ENCODE data around the gene MYOM1.
A peak's percentile ranks its signal among the peaks of the same experiment; 100 is the strongest.

Gene MYOM1

DNA sequence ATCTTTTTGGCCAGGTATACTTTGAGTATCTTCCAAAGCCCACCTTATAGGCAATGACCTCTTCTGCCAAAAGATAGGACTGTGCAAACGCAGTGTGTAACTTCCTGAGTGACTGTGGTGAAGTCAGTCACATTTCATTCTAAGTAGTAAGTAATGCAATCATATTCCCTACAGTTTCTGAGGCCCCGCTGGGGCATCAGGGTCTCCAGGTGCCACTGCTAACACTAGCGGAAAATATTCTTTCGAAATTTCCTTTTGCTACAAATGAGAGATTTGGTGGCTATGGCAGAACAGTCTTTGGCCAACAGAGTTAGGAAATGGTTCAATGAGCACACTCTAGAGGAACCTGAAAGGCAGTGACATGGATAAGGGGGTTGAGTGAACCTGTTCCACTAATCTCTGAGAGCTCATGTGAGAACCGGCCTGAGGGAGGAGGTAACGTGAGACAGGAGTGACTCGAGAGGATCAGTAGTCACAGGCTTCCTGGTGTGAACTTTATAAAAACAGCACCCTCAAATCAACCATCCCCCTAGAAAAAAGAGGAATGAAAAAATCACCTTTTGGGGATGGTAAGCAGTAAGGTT is 104.2 kb downstream of the MYOM1 start:
- no peak for DNase-seq (ENCODE audit: low spot score)

DNA sequence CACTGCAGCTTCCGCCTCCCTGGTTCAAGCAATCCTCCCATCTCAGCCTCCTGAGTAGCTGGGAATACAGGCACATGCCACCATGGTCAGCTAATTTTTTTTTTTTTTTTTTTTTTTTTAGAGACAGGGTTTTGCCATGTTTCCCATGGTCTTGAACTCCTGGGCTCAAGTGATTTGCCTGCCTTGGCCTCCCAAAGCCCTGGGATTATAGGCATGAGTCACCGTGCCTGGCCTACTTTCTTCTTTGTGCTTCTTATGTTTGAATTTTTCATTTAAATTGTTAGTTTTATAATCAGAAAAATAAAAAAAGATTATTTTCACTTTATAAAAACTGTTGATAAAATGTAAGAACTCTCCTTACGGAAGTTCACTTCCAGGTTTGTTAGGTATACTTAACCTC is 105.3 kb downstream of the MYOM1 start:
- no peak for DNase-seq (ENCODE audit: low spot score)

DNA sequence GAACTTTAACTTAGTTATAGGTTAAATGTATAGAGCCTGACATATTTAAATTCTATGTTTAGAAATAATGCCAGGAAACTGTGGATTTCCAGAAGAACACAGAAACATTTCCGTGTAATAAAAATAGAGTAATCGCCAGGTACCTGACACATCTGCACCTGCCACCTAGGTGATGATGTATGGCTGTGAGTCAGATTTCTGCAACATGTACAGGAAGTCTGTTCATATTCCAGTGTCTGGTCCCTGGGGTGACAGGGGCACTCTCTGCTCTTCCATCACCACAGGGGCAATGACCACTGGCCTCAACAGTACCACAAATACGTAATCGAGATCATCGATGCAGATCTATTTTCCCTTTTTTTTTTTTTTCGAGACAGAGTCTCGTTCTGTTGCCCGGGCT is 105.7 kb downstream of the MYOM1 start:
- peak; percentile 50 for DNase-seq (ENCODE audit: low spot score)

DNA sequence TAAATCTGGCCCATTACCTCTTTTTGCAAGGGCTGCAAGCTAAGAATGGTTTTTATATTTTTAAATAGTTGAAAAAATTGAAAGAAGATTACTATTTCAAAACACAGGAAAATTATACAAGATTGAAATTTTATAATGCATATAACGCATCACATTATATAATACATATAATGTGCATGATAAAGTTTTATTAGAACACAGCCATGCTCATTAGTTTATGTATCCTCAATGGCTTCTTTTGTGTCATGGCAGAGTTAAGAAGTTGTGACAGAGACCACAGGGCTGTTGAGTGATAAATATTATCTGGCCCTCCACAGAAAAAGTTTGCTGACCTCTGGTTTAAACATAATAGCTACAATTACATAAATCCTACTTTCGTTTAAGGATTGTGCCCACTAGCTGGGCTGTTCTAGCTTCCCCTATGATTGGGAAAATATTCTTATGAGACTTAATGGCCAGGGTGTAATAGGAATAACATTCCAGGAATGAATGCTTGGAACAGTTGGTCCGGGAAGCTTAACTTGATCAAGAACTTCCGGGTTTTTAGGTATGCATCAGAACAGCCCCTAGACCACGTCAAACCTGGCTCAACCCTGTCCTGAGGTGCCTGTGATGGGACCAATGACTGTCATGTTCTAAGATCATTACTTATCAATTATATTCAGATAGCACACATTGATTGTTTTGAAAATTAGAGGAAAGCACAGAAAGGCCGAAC is 108.1 kb downstream of the MYOM1 start:
- DNase-seq (ENCODE audit: low spot score), result no peak

DNA sequence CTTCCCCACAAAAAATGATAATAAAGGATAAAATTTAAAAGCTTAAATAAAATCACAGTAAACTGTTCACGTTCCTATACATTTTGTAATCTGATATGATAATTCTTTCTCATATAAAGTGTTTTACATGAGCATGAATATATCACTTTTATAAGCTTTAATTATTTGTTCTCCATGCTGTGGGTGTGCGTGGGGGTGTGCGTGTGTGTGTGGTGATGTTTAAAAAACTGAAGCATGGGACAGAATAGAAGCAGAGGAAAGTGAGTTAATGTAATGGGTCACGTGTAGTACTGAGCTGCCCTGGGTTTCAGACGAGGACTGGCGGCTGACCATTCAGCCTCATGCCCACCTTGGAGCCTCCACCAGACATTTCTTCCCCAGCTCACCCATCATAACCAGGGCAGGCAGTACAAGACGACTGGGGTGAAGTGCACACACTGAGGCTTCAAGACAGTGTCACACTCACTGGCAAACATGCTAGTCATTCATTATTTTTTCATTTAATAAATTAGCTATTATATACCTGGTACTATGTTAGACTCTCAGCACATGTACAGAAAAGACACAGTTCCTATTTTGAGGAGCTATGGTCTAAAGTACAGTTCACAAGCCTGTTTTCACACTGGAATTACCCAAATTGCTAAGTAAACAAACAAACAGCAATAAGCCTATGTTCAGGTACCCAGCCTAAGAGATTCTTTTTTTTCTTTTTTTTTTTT is 109.6 kb downstream of the MYOM1 start:
- DNase-seq (ENCODE audit: low spot score), result no peak

DNA sequence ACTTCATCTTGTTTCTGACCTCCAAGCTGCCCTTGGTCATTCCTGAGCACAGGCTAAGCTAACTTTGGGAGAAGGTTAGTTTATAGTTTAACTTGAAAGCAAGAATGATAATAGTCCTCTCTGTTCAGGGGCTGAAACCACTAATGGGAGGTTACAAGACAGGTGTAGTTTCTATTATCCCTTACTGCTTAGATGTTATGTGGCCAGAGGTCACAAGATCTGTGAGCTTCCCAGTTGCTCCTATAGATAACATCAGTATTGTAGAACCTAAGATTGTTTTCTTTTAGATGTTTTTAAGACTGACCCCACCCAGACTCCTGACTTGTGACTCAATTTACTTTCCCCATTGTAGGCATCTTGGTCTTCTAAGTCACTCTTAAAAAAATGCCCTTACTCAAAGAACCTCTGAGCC is 112.0 kb downstream of the MYOM1 start:
- DNase-seq (ENCODE audit: low spot score), result peak; percentile 87

DNA sequence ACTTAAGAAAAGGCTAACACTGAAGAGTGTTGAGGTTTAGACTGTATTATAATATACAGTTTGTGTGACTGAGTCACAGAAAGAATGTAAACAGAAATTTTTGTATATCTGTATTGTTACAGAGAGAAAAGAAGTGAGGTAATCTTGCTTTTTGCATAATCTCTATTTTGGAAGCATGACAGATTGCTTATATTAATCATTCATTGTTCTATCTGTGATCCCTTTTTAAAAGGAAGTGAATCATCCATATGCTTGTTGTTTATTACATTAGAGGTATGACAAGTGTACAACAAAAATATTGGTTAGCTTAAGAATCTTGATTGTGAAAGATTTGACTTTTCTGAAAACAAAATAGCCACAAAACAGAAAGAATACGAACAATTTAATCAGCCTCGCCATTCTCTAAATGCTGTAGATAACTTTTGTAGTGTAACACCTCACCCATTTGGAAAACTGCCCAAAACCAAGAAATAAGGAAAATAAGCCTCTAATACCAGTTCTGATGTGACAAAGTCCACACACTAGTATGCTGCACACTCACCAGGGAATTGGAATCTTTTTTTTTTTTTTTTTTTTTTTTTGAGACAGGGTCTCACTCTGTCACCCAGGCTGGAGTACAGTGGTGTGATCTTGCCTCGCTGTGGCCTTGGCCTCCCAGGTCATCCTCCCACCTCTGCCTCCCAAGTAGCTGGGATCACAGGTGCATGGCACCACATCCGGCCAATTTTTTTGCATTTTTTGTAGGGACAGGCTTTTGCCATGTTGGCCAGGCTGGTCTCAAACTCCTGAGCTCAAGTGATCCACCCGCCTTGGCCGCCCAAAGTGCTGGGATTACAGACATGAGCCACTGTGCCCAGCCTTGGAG is 115.3 kb downstream of the MYOM1 start:
- DNase-seq (ENCODE audit: low spot score), result peak; percentile 53

DNA sequence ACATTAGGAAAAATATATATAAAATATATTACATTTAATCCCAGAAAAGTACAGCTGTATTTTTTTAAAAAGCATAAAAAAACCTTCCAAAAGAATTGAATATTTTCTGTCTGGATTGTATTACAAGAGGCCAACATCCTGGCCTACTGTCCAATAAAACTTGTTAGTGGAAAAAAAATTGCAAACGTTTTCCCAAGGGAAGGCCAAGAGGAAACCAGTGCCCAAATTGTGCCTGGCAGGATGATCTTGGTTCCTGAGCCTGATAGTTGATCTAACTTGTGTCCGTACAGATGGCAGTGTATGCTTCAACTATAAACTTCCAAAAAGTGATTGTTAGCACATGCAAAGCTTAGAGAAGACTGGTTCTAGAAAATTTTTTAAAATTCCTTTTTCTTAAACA is 116.2 kb downstream of the MYOM1 start:
- DNase-seq (ENCODE audit: low spot score), result no peak

DNA sequence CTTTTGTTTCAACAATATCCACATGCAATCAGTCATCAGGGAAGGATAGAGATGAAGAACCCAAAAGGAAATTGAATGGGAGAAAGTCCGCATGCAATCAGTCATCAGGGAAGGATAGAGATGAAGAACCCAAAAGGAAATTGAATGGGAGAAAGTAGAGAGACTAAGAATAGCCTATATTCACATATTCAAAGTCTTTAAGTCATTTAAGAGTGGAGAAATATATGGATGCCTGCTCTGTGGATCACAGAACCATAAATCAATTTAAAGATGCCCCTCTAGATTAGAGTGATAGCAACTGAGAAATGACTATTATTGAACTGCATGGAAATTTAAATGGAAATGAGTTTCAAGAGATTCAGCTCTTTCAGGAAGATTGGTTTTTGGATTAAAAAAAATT is 116.8 kb downstream of the MYOM1 start:
- no peak for DNase-seq (ENCODE audit: low spot score)

DNA sequence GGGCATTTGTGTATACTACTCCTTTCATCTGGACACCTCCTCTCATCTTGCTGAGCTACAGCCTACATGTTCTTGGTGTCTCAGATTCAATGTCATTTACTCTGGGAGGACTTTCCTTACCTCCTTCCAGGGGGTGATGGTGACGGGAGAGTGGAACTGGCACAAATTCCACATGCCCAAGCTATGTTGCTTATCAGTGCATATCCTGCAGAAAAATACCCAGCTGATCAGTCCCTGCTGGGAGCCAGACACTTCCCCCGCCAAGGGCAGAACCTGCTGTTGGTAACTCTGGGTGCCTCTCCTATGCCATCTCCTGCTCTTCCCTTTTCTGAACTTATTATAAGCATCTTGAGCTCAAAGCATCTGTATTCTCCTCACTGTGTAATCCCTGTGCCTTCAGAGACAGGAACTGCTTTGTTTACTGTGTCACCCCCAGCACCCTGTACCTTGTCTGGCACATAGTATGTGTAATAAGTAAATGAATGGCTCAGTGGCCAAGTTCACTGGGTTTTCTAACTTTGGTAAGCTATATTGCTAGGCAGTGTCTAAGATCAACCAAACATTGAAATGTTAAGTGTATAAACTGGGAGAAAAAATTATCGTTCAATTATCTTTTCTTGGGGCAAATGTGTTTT is 119.2 kb downstream of the MYOM1 start:
- DNase-seq (ENCODE audit: low spot score), result no peak

DNA sequence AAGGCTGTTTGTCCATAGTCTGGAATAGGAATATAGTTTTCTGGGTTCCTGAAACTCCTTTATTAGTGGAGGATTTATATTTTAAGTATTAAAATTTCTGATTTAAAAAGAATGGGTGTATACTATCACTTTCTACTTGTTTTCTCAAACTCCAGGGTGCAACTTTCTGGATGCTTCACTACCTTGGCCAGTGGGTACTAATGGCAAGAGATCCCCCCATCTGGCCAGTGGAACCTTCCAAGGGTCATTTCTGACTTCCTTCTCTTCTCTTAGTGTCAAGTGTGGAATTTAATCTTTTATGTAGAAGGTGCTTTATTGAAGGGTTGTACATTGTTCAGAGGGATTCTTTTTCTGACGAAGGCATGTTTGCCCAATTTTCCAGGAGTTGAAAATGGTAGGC is 120.4 kb downstream of the MYOM1 start:
- DNase-seq (ENCODE audit: low spot score), result no peak

DNA sequence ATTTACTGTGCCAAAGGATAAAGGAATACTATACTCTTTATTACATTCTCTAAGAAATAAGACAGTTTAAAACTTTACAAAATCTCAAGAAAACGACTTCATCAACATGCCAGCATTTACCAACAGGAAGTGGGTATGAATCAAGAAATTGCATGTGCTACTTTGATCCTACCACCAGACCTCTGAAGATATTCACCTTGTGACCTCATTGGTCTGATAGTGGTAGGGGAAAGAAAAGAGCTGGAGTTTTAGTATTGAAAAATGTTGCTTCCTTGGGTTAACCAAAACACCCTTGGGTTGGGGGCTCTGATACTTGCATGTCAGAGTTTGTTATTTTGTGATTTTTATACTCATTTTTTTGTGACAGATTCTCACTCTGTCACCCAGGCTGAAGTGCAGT is 122.7 kb downstream of the MYOM1 start:
- DNase-seq (ENCODE audit: low spot score), result no peak

DNA sequence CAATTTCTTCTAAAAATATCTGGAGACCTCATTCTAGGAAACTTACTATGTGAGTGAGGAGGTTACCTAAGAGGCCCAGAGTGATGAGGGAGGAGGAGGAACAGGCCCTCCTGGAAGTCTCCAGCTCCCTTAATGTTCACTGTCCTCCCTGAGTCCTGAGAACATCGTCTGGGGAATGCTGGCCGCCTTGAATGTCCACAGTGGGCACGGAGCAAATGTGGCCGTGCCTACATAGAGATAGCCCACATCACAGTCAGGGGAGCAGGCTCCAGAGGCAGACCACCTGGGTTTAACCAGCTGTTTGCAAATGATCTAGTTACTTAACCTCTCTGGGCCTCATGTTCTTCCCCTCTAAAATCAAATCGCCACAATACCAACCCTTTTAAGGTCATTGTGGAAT is 123.8 kb downstream of the MYOM1 start:
- no peak for DNase-seq (ENCODE audit: low spot score)

DNA sequence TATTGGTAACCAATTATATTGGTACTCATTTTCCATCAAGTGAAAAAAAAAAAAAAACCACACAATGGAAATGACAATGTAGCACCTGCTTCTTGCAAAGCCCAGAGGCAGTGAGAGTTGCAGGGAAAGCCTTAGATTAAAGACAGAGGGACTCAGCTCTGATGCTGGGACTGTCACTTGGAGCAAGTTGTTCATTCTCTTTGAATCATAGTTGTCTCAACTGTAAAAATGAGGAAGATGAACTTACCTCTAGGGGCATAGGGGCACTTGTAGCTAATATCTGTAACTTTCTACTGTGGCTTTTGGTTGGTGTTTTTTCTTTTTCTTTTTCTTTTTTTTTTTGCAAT is 125.5 kb downstream of the MYOM1 start:
- DNase-seq (ENCODE audit: low spot score), result no peak

DNA sequence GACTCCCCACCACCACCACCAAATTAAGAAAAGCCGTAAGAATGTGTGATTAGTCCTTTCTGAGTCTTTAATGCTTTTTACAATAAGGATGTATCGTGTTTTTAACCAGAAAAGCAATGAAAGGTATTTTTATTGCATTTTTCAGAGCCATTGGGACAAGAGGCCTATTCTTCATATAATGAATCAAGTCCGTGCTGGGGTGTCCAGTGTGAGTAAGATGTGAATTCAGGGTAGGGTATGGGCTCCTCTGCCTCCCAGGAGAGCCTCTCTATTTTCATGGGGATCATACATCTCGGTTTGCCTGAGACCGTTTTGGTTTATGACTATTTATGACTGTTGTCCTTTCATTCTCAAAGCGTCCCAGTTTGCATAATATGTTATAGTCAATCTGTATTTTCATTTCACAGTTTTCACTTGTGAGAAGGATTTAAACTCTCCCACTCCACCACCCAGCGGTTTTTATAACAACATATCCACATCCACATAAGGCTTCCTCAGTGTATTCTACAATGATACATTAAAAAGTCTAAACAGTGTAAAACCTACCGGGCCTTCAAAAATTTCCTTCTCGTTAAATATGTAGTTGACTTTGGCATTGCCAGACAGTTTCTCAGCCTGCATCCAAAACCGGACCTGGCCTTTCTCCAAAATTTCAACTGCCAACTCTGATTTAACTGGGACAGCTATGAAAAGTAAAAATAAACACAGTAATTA is 126.0 kb downstream of the MYOM1 start:
- DNase-seq (ENCODE audit: low spot score), result no peak

DNA sequence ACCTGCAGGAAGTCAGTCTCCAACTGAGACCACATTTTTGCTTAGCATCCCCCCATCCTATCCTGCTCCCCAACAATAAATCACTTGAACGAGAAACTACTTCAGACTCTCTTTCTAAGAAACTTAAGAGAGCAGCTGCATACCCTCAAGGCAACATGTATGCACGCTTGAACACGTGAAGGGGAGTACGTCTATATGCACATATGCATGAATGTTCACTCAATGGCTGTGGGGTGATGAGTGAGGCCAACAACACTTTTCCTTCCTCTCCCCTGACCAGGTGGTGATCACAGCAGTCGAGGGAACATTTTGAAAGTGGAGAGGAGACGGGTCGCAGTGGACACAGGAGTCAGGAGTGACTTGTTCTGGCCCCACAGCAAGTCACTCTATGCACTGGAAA is 127.0 kb downstream of the MYOM1 start:
- no peak for DNase-seq (ENCODE audit: low spot score)

DNA sequence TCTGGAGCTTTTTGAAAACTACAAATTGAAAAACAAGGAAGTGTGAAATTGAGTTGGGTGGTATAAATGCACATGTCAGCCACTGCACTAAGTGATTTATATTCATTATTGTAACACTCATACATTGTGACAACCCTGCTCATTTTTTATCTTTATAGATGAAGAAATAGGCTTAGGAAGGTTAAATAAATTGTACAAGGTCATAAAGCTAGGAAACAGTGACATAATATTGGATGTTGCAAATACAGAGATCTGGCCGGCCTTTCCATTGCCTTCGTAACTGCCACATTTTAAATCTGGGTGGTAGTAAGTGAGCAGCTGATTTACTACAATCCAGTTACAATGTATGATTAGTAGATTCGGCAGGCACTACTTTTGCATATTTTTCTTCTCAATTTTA is 130.2 kb downstream of the MYOM1 start:
- no peak for DNase-seq (ENCODE audit: low spot score)

DNA sequence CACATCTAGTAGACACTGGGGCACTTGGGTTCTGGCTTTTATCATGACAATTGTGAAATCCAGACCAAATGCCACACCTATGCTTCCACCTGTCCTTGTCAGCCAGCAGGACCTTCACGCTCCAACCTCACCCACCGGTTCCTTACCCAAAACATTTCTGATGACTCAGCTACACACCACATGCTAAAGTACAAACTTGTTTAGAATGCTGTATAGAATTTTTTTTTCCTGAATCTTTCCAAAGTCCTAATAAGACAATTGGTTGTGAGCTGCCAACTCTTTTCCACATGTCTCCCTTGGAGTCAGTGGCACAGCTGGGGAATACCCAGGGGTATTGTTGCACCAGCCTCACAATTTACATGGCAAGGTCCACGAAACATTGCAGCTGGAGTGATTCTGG is 131.3 kb downstream of the MYOM1 start:
- DNase-seq (ENCODE audit: low spot score), result peak; percentile 32

DNA sequence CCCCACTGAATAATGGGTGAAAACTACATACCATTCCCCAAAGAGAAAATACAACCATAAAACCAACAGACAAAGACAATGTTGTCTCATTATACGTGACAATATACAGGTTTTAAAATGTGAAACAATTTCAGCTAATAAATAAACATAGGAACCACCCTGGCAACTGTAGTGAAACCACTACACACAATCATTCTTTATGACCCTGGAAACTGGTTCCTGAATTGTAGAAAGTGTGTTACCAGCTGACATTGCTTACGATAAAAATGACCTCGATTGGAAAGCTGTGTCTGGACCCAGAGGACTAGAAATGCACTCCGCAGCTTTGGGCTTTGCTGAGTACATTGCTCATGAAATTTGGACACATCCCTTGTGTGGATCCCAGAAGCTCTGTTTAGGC is 132.9 kb downstream of the MYOM1 start:
- DNase-seq (ENCODE audit: low spot score), result no peak

DNA sequence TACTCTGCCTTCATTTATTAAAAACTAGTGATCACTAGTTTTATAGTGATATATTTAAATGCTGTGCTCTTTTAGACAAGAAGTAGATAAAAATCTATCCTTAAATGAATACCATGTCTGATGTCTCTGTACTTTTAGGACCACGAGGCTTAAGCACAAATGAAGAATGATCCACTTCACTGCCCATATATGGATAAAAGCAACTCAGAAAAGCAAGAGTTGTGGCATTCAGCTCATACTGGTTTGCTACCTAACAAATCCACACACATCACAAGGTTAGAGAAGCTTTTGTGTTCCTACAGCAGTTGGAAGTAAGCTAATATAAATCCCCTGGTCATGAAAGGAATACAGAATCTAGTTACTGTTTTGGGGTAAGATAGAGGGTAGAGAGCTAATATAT is 134.2 kb downstream of the MYOM1 start:
- DNase-seq (ENCODE audit: low spot score), result no peak

DNA sequence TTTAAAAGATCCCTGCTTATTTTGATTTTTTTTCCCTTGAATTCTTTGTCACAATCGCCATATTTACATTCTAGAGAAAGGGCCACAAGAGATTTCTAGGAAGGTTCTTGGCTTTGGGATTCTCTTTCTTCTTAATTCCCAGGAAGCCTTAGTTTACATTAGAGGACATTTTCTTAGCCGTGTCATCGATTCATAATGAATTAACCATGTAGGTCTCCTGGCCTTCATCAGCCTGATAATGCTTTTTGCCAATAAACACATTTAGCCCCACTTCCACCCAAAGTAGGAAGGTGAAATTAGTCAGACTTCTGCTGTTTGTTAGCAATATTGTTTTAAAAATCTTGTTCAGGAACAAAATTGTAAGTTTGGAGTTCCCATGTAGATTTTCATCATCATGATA is 135.6 kb downstream of the MYOM1 start:
- DNase-seq (ENCODE audit: low spot score), result no peak

DNA sequence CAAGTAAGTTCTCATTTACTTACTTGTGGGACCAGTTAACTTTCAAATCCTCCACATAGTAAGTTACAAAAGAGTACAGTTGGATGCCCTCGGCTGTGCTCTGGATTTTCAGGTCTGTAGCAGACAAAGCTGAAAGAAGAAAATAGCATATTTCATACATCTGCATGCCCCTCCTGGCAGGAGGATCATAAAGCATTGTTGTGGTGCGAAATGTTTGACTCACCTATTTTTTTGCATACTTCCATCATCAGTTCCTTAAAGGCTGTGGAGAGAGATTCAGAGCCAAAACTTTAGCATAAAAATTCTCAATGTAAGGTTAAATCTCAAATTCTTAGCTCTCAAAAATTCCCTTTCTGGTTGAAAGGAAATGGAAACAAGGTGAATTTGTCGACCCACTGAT is 136.0 kb downstream of the MYOM1 start:
- DNase-seq (ENCODE audit: low spot score), result no peak
